Uterus (tissue), 4 donors: ENCODE results near the gene CHST11. TPM values are rescaled to one million over a fixed set of nuclear protein-coding genes. Genes with fewer than 3 reads are reported as not detected.

Experiments used
- DNase-seq, 2 donors: peaks; one replicate each; pipeline ENCODE4 v3.0.0-alpha.2; 2019 to 2020
- H3K27ac ChIP-seq, 2 donors: fragments of 200-600 bp; sonication (generic); 1 replicate in 1 of 2; 2 replicates in 1 of 2; pipeline ENCODE4 v1.5.1; 2016 to 2018
- H3K27me3 ChIP-seq, 2 donors: fragments of 200-600 bp; sonication (generic); one replicate each; pipeline ENCODE4 v1.5.1; 2018 to 2019; ENCODE audit warnings: control low read depth in 1 of 2
- H3K36me3 ChIP-seq, 2 donors: fragments of 200-600 bp; sonication (generic); one replicate each; pipeline ENCODE4 v1.5.1; 2019; ENCODE audit warnings: control low read depth in 1 of 2
- H3K4me1 ChIP-seq, 2 donors: fragments of 200-600 bp; sonication (generic); one replicate each; pipeline ENCODE4 v1.5.1; 2018 to 2019; ENCODE audit warnings: control low read depth in 1 of 2
- H3K4me3 ChIP-seq, 2 donors: fragments of 200-600 bp; sonication (generic); 1 replicate in 1 of 2; 2 replicates in 1 of 2; pipeline ENCODE4 v1.5.1; 2018 to 2019; ENCODE audit warnings: mild to moderate bottlenecking in 1 of 2
- H3K9me3 ChIP-seq, 2 donors: fragments of 200-600 bp; sonication (generic); one replicate each; pipeline ENCODE4 v1.5.1; 2019; ENCODE audit warnings: control low read depth in 1 of 2
- CTCF ChIP-seq, 4 experiments: fragments of 200-600 bp in 2 of 4; fragments of 450-650 bp in 2 of 4; sonication (generic) in 2 of 4; IDR thresholded peaks; one replicate each; pipeline ENCODE4 v1.5.1; 2016 to 2019; ENCODE audit warnings: antibody characterized with exemption in 4 of 4, mild to moderate bottlenecking in 2 of 4, moderate library complexity in 1 of 4
- POLR2A ChIP-seq, 2 donors: fragments of 450-650 bp; IDR thresholded peaks; one replicate each; pipeline ENCODE4 v1.6.1; 2016; ENCODE audit warnings: antibody characterized with exemption in 2 of 2, mild to moderate bottlenecking in 1 of 2, moderate library complexity in 1 of 2
- intact Hi-C: fragments of 100-400 bp; cut with DNase I; formaldehyde crosslinking; loops from one replicate; pipeline ENCODE4 v1.15.1; 2023; ENCODE audit warnings: low total_unique reads
- total RNA-seq, 4 donors: library from RNA; depleted of rRNA in 3 of 4; stranded (reverse); fragments of >200 nt in 3 of 4; gene quantifications; one replicate each; pipeline versions ENCODE4 v1.1.0 to v1.2.4, GENCODE V29; 2014 to 2023
- donor health status: DM: yes; HTN: yes; CAD: no.

CHST11 gene
- total RNA-seq, 4 donors from 2014 or later, result 21.0 to 82.1 (median 58.7) TPM

- Histone ChIP-seq H3K27me3 (no peaks in the 10 kb centered on the region), H3K36me3 (no peaks in the 10 kb centered on the region), H3K4me3 (no peak overlapping the region), H3K4me1 (no peaks in the 10 kb centered on the region), H3K27ac (no peak overlapping the region), H3K9me3 (no peaks in the 10 kb centered on the region)
- peak in 1 of 2 donors; percentile 37 for DNase-seq
- intact Hi-C loops, result no loop called here
- TF ChIP-seq CTCF (IDR thresholded peaks at IDR 0.05), result no peak
- no peak for TF ChIP-seq POLR2A (IDR thresholded peaks at IDR 0.05)
Observed at GRCh38 chr12:104656921-104657320, 200.2 kb downstream of the CHST11 start.

GRCh38 chr12:104657726-104658484 lies 201.2 kb downstream of the CHST11 start:
- intact Hi-C loops, result no loop called here
- DNase-seq, result no peak

GRCh38 chr12:104659058-104659457 lies 202.3 kb downstream of the CHST11 start:
- no peak for DNase-seq
- Histone ChIP-seq H3K4me1 (no peaks in the 10 kb centered on the region), H3K27ac (no peak overlapping the region), H3K27me3 (no peaks in the 10 kb centered on the region), H3K9me3 (no peaks in the 10 kb centered on the region), H3K4me3 (no peak overlapping the region), H3K36me3 (no peaks in the 10 kb centered on the region)
- no peak for TF ChIP-seq CTCF (IDR thresholded peaks at IDR 0.05)
- intact Hi-C loops, result no loop called here

More at GRCh38 chr12:104657726-104658484, 201.2 kb downstream of the CHST11 start:
- Histone ChIP-seq H3K4me3 (no peak overlapping the region), H3K4me1 (no peaks in the 10 kb centered on the region), H3K27me3 (no peaks in the 10 kb centered on the region), H3K27ac (no peak overlapping the region), H3K9me3 (no peaks in the 10 kb centered on the region), H3K36me3 (no peaks in the 10 kb centered on the region)
- TF ChIP-seq POLR2A (IDR thresholded peaks at IDR 0.05), result no peak
- TF ChIP-seq CTCF (IDR thresholded peaks at IDR 0.05), result no peak

- intact Hi-C loops, result no loop called here
- TF ChIP-seq CTCF (IDR thresholded peaks at IDR 0.05), result no peak
- TF ChIP-seq POLR2A (IDR thresholded peaks at IDR 0.05), result no peak
- Histone ChIP-seq H3K27me3 (no peaks in the 10 kb centered on the region), H3K4me3 (no peak overlapping the region), H3K4me1 (no peaks in the 10 kb centered on the region), H3K9me3 (no peaks in the 10 kb centered on the region), H3K27ac (no peak overlapping the region), H3K36me3 (no peaks in the 10 kb centered on the region)
- DNase-seq, result no peak
Observed at GRCh38 chr12:104662203-104662602, 205.5 kb downstream of the CHST11 start.

GRCh38 chr12:104662908-104663307 lies 206.2 kb downstream of the CHST11 start:
- intact Hi-C loops, result no loop called here
- Histone ChIP-seq H3K27me3 (no peaks in the 10 kb centered on the region), H3K4me1 (no peaks in the 10 kb centered on the region), H3K36me3 (no peaks in the 10 kb centered on the region), H3K9me3 (no peaks in the 10 kb centered on the region), H3K27ac (no peak overlapping the region), H3K4me3 (no peak overlapping the region)
- DNase-seq, result no peak
- TF ChIP-seq POLR2A (IDR thresholded peaks at IDR 0.05) (no peak), CTCF (IDR thresholded peaks at IDR 0.05) (no peak)
